MG63 (cell line): ENCODE data around the gene EMID1. TPM values are rescaled to one million over a fixed set of nuclear protein-coding genes. Genes with fewer than 3 reads are reported as not detected.

Experiments used
- DNase-seq: peaks from one replicate; pipeline ENCODE4 v3.0.0-alpha.2; 2020
- H3K27me3 ChIP-seq: fragments of 250-450 bp; sonication (Bioruptor Pico); 2 replicates; pipeline ENCODE4 v1.5.1; 2020; ENCODE audit warnings: mild to moderate bottlenecking, moderate library complexity
- H3K36me3 ChIP-seq: fragments of 250-450 bp; sonication (Bioruptor Pico); 2 replicates; pipeline ENCODE4 v1.5.1; 2020; ENCODE audit warnings: mild to moderate bottlenecking, moderate library complexity
- H3K4me3 ChIP-seq: fragments of 250-450 bp; sonication (Bioruptor Pico); 2 replicates; pipeline ENCODE4 v1.5.1; 2020; ENCODE audit warnings: mild to moderate bottlenecking, moderate library complexity
- H3K9me3 ChIP-seq: fragments of 250-450 bp; sonication (Bioruptor Pico); 2 replicates; pipeline ENCODE4 v1.5.1; 2020; ENCODE audit warnings: mild to moderate bottlenecking, moderate library complexity
- total RNA-seq: library from RNA; depleted of rRNA; stranded (reverse); fragments of >200 nt; shearing (Covaris generic); gene quantifications from 2 replicates; pipeline ENCODE4 v1.2.3, GENCODE V29; 2014; ENCODE audit warnings: low replicate concordance

EMID1 gene
- total RNA-seq, 1 experiment from 2014 or later: 1.4 TPM

- H3K9me3 ChIP-seq: no peaks in the 10 kb centered on the region
- no peak overlapping the region for H3K4me3 ChIP-seq
- no peaks in the 10 kb centered on the region for H3K36me3 ChIP-seq
- H3K27me3 ChIP-seq: no peaks in the 10 kb centered on the region
- DNase-seq: no peak
Measured at GRCh38 chr22:29187831-29188230, 17.9 kb upstream of the EMID1 start.

GRCh38 chr22:29190051-29190450 lies 15.6 kb upstream of the EMID1 start:
- Histone ChIP-seq H3K36me3 (no peaks in the 10 kb centered on the region), H3K27me3 (no peaks in the 10 kb centered on the region), H3K4me3 (no peak overlapping the region), H3K9me3 (no peaks in the 10 kb centered on the region)
- DNase-seq: no peak

- no peak for DNase-seq
- Histone ChIP-seq H3K9me3 (no peaks in the 10 kb centered on the region), H3K4me3 (no peak overlapping the region), H3K27me3 (no peaks in the 10 kb centered on the region), H3K36me3 (no peaks in the 10 kb centered on the region)
Measured at GRCh38 chr22:29190918-29191317, 14.8 kb upstream of the EMID1 start.

- Histone ChIP-seq H3K4me3 (no peak overlapping the region), H3K27me3 (no peaks in the 10 kb centered on the region), H3K36me3 (no peaks in the 10 kb centered on the region), H3K9me3 (no peaks in the 10 kb centered on the region)
- no peak for DNase-seq
Measured at GRCh38 chr22:29193021-29193420, 12.7 kb upstream of the EMID1 start.

GRCh38 chr22:29194184-29194583 lies 11.5 kb upstream of the EMID1 start:
- Histone ChIP-seq H3K9me3 (no peaks in the 10 kb centered on the region), H3K27me3 (no peaks in the 10 kb centered on the region), H3K36me3 (no peaks in the 10 kb centered on the region), H3K4me3 (no peak overlapping the region)
- no peak for DNase-seq

GRCh38 chr22:29195118-29195963 lies 10.4 kb upstream of the EMID1 start:
- no peaks in the 10 kb centered on the region for H3K36me3 ChIP-seq

GRCh38 chr22:29195964-29196666 lies 9.6 kb upstream of the EMID1 start:
- H3K27me3 ChIP-seq: no peaks in the 10 kb centered on the region
- no peaks in the 10 kb centered on the region for H3K36me3 ChIP-seq
- no peaks in the 10 kb centered on the region for H3K9me3 ChIP-seq
- no peak overlapping the region for H3K4me3 ChIP-seq
- no peak for DNase-seq

More at GRCh38 chr22:29195118-29195963, 10.4 kb upstream of the EMID1 start:
- no peak overlapping the region for H3K4me3 ChIP-seq
- no peaks in the 10 kb centered on the region for H3K9me3 ChIP-seq
- H3K27me3 ChIP-seq: no peaks in the 10 kb centered on the region
- no peak for DNase-seq

GRCh38 chr22:29197096-29197495 lies 8.6 kb upstream of the EMID1 start:
- Histone ChIP-seq H3K4me3 (no peak overlapping the region), H3K36me3 (no peaks in the 10 kb centered on the region), H3K27me3 (no peaks in the 10 kb centered on the region), H3K9me3 (no peaks in the 10 kb centered on the region)
- no peak for DNase-seq

GRCh38 chr22:29198240-29198639 lies 7.5 kb upstream of the EMID1 start:
- no peak for DNase-seq
- Histone ChIP-seq H3K4me3 (no peak overlapping the region), H3K27me3 (no peaks in the 10 kb centered on the region), H3K9me3 (no peaks in the 10 kb centered on the region), H3K36me3 (no peaks in the 10 kb centered on the region)

GRCh38 chr22:29199702-29200400 lies 5.8 kb upstream of the EMID1 start:
- H3K9me3 ChIP-seq: no peaks in the 10 kb centered on the region
- DNase-seq: no peak

GRCh38 chr22:29200901-29201300 lies 4.8 kb upstream of the EMID1 start:
- DNase-seq: no peak
- Histone ChIP-seq H3K4me3 (no peak overlapping the region), H3K9me3 (no peaks in the 10 kb centered on the region), H3K36me3 (no peaks in the 10 kb centered on the region), H3K27me3 (no peaks in the 10 kb centered on the region)

More at GRCh38 chr22:29199702-29200400, 5.8 kb upstream of the EMID1 start:
- Histone ChIP-seq H3K4me3 (no peak overlapping the region), H3K27me3 (no peaks in the 10 kb centered on the region), H3K36me3 (no peaks in the 10 kb centered on the region)

GRCh38 chr22:29201782-29202181 lies 3.9 kb upstream of the EMID1 start:
- Histone ChIP-seq H3K9me3 (no peaks in the 10 kb centered on the region), H3K36me3 (no peaks in the 10 kb centered on the region), H3K27me3 (no peaks in the 10 kb centered on the region), H3K4me3 (no peak overlapping the region)
- no peak for DNase-seq

GRCh38 chr22:29202212-29203192 lies 3.2 kb upstream of the EMID1 start:
- H3K36me3 ChIP-seq: no peaks in the 10 kb centered on the region
- H3K9me3 ChIP-seq: no peaks in the 10 kb centered on the region
- no peaks in the 10 kb centered on the region for H3K27me3 ChIP-seq
- no peak overlapping the region for H3K4me3 ChIP-seq
- peak; percentile 20 for DNase-seq

GRCh38 chr22:29203488-29204454 lies 1.9 kb upstream of the EMID1 start:
- DNase-seq: no peak
- Histone ChIP-seq H3K9me3 (no peaks in the 10 kb centered on the region), H3K4me3 (no peak overlapping the region), H3K36me3 (no peaks in the 10 kb centered on the region), H3K27me3 (no peaks in the 10 kb centered on the region)

GRCh38 chr22:29204455-29205183 lies 1.1 kb upstream of the EMID1 start:
- no peak for DNase-seq
- Histone ChIP-seq H3K36me3 (no peaks in the 10 kb centered on the region), H3K4me3 (no peak overlapping the region), H3K27me3 (no peaks in the 10 kb centered on the region), H3K9me3 (no peaks in the 10 kb centered on the region)
